Left colon (tissue), 2 donors: ENCODE measurements around the gene LHX1. TPM values are rescaled to one million over a fixed set of nuclear protein-coding genes. Genes with fewer than 3 reads are reported as not detected.

Source experiments
- ATAC-seq: fragments of 200-7000 bp; cut with Tn5 transposase; one replicate; pipeline ENCODE4 v1.9.1; 2020; ENCODE audit warnings: mild to moderate bottlenecking, moderate library complexity
- DNase-seq, 2 donors: peaks; one replicate each; pipeline ENCODE4 v3.0.0-alpha.2; 2020
- intact Hi-C, 2 donors: fragments of 100-400 bp; cut with DNase I in 1 of 2; cut with micrococcal nuclease in 1 of 2; formaldehyde crosslinking; loops; one replicate each; pipeline versions ENCODE4 v1.11.2 to v1.14.0; 2022; cut with DNase I, micrococcal nuclease
- long read RNA-seq: library from polyadenylated mRNA; unstranded; transcript quantifications from one replicate; pipeline ENCODE4 v2.0.0, GENCODE V29; 2021
- total RNA-seq, 2 donors: library from RNA; stranded (reverse); fragmentation: NEBNext Ultra II Directional; extraction: Animal tissue kit (Norgen Biotek cat#: 25700); gene quantifications; one replicate each; pipeline ENCODE4 v1.2.1, GENCODE V29; 2021
- donor health status: DM: no; HTN: no; CAD: no.
- donor health status: DM: yes; HTN: yes; CAD: no.

Gene LHX1
- not detected for total RNA-seq
- long read RNA-seq = 0 reads

- ATAC-seq (no peak), DNase-seq (no peak)
- intact Hi-C loops = no loop called here
Observed at GRCh38 chr17:36937001-36937958, at the start of gene LHX1. LHX1 (plus strand) TSS chr17:36937475; CDS start chr17:36938198, 723 bp downstream.

GRCh38 chr17:36888236-36888951, 48.9 kb upstream of the LHX1 start:
- DNase-seq (no peak), ATAC-seq (no peak)
- intact Hi-C loops = no loop called here

GRCh38 chr17:36889770-36890349, 47.4 kb upstream of the LHX1 start:
- no peak for DNase-seq
- intact Hi-C loops = no loop called here
- no peak for ATAC-seq

GRCh38 chr17:36890398-36891168, 46.7 kb upstream of the LHX1 start:
- intact Hi-C loops = no loop called here
- no peak for DNase-seq
- ATAC-seq = no peak

- no peak for DNase-seq
- no peak for ATAC-seq
- intact Hi-C loops = no loop called here
Observed at GRCh38 chr17:36892112-36892838, 45.0 kb upstream of the LHX1 start.

- intact Hi-C loops = no loop called here
- ATAC-seq (no peak), DNase-seq (no peak)
Observed at GRCh38 chr17:36894177-36894576, 43.1 kb upstream of the LHX1 start.

- intact Hi-C loops = no loop called here
- ATAC-seq (no peak), DNase-seq (no peak)
Observed at GRCh38 chr17:36894925-36895324, 42.4 kb upstream of the LHX1 start.

GRCh38 chr17:36899250-36900159, 37.8 kb upstream of the LHX1 start:
- no peak for ATAC-seq
- DNase-seq = no peak
- intact Hi-C loops = no loop called here

- no peak for DNase-seq
- no peak for ATAC-seq
- intact Hi-C loops = no loop called here
Observed at GRCh38 chr17:36900160-36900512, 37.1 kb upstream of the LHX1 start.

- no peak for DNase-seq
- ATAC-seq = no peak
- intact Hi-C loops = no loop called here
Observed at GRCh38 chr17:36901506-36901905, 35.8 kb upstream of the LHX1 start.

- ATAC-seq (no peak), DNase-seq (no peak)
- intact Hi-C loops = no loop called here
Observed at GRCh38 chr17:36907407-36907806, 29.9 kb upstream of the LHX1 start.

- intact Hi-C loops = no loop called here
Observed at GRCh38 chr17:36910513-36910912, 26.8 kb upstream of the LHX1 start.

GRCh38 chr17:36911001-36911400, 26.3 kb upstream of the LHX1 start:
- no peak for ATAC-seq
- no peak for DNase-seq
- intact Hi-C loops = no loop called here

More at GRCh38 chr17:36910513-36910912, 26.8 kb upstream of the LHX1 start:
- DNase-seq (no peak), ATAC-seq (no peak)

GRCh38 chr17:36913132-36913531, 24.1 kb upstream of the LHX1 start:
- no peak for ATAC-seq

GRCh38 chr17:36918211-36918691, 19.0 kb upstream of the LHX1 start:
- ATAC-seq (no peak), DNase-seq (no peak)
- intact Hi-C loops = no loop called here

More at GRCh38 chr17:36913132-36913531, 24.1 kb upstream of the LHX1 start:
- intact Hi-C loops = no loop called here
- DNase-seq = no peak

GRCh38 chr17:36919407-36919968, 17.8 kb upstream of the LHX1 start:
- intact Hi-C loops = no loop called here
- ATAC-seq (no peak), DNase-seq (no peak)
